Thyroid gland (tissue), 4 donors: ENCODE data around the gene ERF.

Experiments used
- CTCF ChIP-seq, 6 experiments: fragments of 200-600 bp in 3 of 6; fragments of 450-650 bp in 3 of 6; sonication (generic) in 3 of 6; IDR thresholded peaks; one replicate each; pipeline ENCODE4 v1.5.1; 2016 to 2019; ENCODE audit warnings: antibody characterized with exemption in 6 of 6, mild to moderate bottlenecking in 2 of 6, inconsistent platforms in 1 of 6, moderate library complexity in 1 of 6
- POLR2A ChIP-seq, 2 donors: fragments of 450-650 bp; IDR thresholded peaks; one replicate each; pipeline ENCODE4 v1.6.1; 2017; ENCODE audit warnings: antibody characterized with exemption in 2 of 2, mild to moderate bottlenecking in 2 of 2, moderate library complexity in 1 of 2

- TF ChIP-seq CTCF (IDR thresholded peaks at IDR 0.05) (no peak), POLR2A (IDR thresholded peaks at IDR 0.05) (no peak)
Observed at GRCh38 chr19:42229855-42230351, 25.0 kb downstream of the ERF start.
